Measurements from ENCODE around the gene ARPC3.
"Not testable (repeated sequence)": the region's sequence is repeated elsewhere in the genome, so short reads cannot be mapped to it uniquely, and the experiment has no call there.

ARPC3 gene

GRCh38 chr12:110410086-110410485 is 40.1 kb downstream of the ARPC3 start:
- not testable (repeated sequence) for DNase-seq

- not testable (repeated sequence) for DNase-seq
These were observed 44.9 kb downstream of the ARPC3 start for GRCh38 chr12:110405126-110405662.

- DNase-seq, result peak; percentile 78
These were observed 46.0 kb downstream of the ARPC3 start for GRCh38 chr12:110403976-110404682.

GRCh38 chr12:110403146-110403975 is 46.8 kb downstream of the ARPC3 start, which contains the start of gene ANAPC7:
Gene ANAPC7, minus strand, starts transcription at chr12:110403708. Its CDS starts 81 bp downstream, at chr12:110403627.
- peak; percentile 86 for DNase-seq
